T-helper 2 cell treated with Interferon-gamma antibody and Interleukin-4, amounts not matched to agents 100 ng/mL and 5 ng/mL, for 36 hours (primary cell): ENCODE data around the gene CYSTM1. TPM values are rescaled to one million over a fixed set of nuclear protein-coding genes. Genes with fewer than 3 reads are reported as not detected.

Experiments
- intact Hi-C: fragments of 100-400 bp; cut with micrococcal nuclease; formaldehyde crosslinking; loops from one replicate; pipeline ENCODE4 v1.15.1; 2023
- total RNA-seq: library from RNA; stranded (reverse); gene quantifications from 2 replicates; pipeline ENCODE4 v1.2.3, GENCODE V29; 2022

The CYSTM1 gene
- total RNA-seq, 1 donor from 2014 or later, result 4.2 TPM

DNA sequence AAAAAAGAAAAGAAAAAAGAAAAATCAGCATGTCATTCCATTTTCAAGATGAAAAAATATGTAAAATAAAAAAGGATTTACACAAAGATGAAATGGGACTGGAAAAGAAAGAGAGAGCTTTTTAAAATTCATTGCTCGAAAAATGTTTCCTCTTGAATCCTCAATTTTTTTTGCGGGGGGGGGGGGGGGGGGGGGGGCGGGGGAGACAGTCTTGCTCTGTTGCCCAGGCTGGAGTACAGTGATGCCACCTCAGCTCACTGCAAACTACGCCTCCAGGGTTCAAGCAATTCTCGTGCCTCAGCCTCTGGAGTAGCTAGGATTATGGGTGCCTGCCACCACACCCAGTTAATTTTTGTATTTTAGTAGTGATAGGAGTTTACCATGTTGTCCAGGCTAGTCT lies 111.4 kb downstream of the CYSTM1 start:
- intact Hi-C loops, result no loop called here

- intact Hi-C loops, result no loop called here
Measured at GRCh38 chr5:140287801-140288521, 113.0 kb downstream of the CYSTM1 start.

DNA sequence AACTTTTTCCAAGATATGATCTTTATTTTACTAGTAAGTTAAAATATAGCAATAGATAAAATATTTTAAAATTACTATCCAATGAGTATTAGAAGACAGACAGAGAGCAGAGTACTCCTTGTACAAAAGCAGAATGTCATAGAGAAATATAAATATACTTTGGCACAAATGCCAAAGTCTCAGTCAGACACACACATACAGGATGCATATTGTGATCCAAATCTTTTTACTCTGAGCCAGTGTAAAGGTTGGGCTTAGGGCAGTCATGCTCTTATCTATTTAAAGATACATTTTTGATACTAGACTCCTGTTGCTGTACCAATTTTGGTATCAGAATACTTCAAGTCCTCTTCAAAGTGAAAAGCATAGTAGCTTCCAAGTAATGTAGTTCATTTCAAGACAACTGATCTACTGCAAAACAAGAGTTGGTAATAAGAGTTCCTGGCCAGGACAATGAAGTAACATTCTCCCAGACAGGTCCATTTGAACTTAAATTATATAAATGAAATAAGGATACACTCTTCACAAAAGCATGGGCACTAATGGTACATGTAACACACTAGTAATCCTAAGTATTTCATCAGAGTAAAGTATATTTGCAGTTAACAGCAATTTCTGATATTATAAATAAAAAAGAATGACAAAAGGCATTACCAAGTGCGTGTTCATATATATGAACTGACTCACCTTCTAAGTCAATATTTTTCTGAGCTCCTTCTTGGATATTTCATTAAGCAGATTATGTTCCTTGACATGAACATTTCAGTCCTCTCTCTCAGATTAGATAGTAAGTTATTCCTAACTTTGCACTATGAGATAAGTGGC lies 117.4 kb downstream of the CYSTM1 start:
- intact Hi-C loops, result no loop called here

Other genes with a start within 250 kb of the CYSTM1 start
- gene NRG2, start 131.9 kb upstream of the CYSTM1 start, total RNA-seq, result not detected in 2 replicates
- 10.9 and 12.7 TPM in 2 replicates for gene PURA, start 61.1 kb upstream of the CYSTM1 start, total RNA-seq
- gene IGIP, start 49.3 kb upstream of the CYSTM1 start, total RNA-seq, result 3.4 and 3.8 TPM in 2 replicates
- gene PFDN1, start 127.9 kb downstream of the CYSTM1 start, total RNA-seq, result 49.1 and 52.0 TPM in 2 replicates
- gene HBEGF, start 171.4 kb downstream of the CYSTM1 start, total RNA-seq, result 7.4 and 7.6 TPM in 2 replicates
- gene SLC4A9, start 185.0 kb downstream of the CYSTM1 start, total RNA-seq, result not detected in 2 replicates
- 128 and 134 TPM in 2 replicates for gene ANKHD1, start 226.6 kb downstream of the CYSTM1 start, total RNA-seq